Central memory CD8-positive, alpha-beta T cell (primary cell): Measurements from ENCODE around the gene ACKR2.

Experiments used
- ATAC-seq: fragments of 150-1000 bp; cut with Tn5 transposase; replicated peaks from 2 replicates; pipeline ENCODE4 v1.10.0; 2022; ENCODE audit warnings: mild to moderate bottlenecking, moderate FRiP score, moderate number of reproducible peaks; ENCODE audit not compliant: poor library complexity, severe bottlenecking; ENCODE audit errors: extremely low read depth
- DNase-seq, 2 donors: peaks; one replicate each; pipeline ENCODE4 v3.0.0; 2021; ENCODE audit warnings: low spot score in 2 of 2
- H3K27ac Mint-ChIP-seq: one replicate; pipeline ENCODE4 v1.8.0; 2022; ENCODE audit warnings: low read depth, mild to moderate bottlenecking, moderate library complexity, mixed read lengths
- H3K27me3 Mint-ChIP-seq: one replicate; pipeline ENCODE4 v1.8.0; 2022; ENCODE audit warnings: mixed read lengths
- H3K36me3 Mint-ChIP-seq: one replicate; pipeline ENCODE4 v1.8.0; 2022; ENCODE audit warnings: mild to moderate bottlenecking, moderate library complexity, mixed read lengths; ENCODE audit not compliant: insufficient read depth
- H3K4me1 Mint-ChIP-seq: one replicate; pipeline ENCODE4 v1.8.0; 2022; ENCODE audit warnings: mixed read lengths
- H3K4me3 Mint-ChIP-seq: one replicate; pipeline ENCODE4 v1.8.0; 2022; ENCODE audit warnings: mild to moderate bottlenecking, moderate library complexity, mixed read lengths
- H3K9me3 Mint-ChIP-seq: one replicate; pipeline ENCODE4 v1.8.0; 2022; ENCODE audit warnings: mixed read lengths

ACKR2 gene

DNA sequence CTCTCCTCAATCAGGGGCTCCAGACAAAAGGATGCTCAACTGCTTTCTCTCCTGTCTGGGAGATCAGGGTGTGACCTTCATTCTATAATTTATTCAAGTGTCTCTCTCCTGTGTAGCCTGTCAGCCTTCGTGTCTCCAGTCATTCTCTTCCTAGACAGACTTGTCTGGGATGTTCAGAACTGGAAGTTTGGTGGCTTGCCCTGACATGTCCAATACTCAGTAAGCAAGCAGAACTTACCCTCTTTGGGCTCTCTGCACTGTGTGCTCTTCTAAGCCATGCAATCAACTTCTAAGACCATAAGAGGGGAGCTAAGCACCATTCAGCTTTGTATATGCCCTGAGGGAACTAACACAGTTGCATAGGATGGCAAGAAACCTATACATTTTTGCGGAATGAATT is 14.1 kb downstream of the ACKR2 start:
- H3K27ac Mint-ChIP-seq, result no peak overlapping the region
- DNase-seq (no peak), ATAC-seq (no peak)
- no peak overlapping the region for H3K4me3 Mint-ChIP-seq
- H3K27me3 Mint-ChIP-seq, result peaks cover 42% of the 10 kb centered on the region
- H3K9me3 Mint-ChIP-seq, result no peaks in the 10 kb centered on the region
- H3K36me3 Mint-ChIP-seq, result no peaks in the 10 kb centered on the region
- H3K4me1 Mint-ChIP-seq, result no peaks in the 10 kb centered on the region

DNA sequence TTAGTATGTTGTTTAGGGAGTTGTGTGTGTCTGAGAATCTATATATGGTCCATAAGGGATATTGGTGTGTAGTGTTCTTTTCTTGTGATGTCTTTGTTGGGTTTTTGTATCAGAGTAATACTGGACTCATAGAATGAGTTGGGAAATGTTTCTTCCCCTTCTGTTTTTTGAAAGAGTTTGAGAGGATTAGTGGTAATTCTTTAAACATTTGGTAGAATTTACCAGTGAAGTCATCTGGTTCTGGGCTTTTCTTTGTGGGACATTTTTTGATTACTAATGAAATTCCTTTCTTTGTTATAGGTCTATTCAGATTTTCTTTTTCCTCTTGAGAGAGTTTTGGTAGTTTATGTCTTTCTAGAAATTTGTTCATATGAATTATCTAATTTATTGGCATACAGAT is 16.9 kb downstream of the ACKR2 start:
- Mint-ChIP-seq H3K4me1 (no peaks in the 10 kb centered on the region), H3K9me3 (no peaks in the 10 kb centered on the region), H3K36me3 (no peaks in the 10 kb centered on the region), H3K27ac (no peak overlapping the region), H3K4me3 (no peak overlapping the region), H3K27me3 (peaks cover 48% of the 10 kb centered on the region)
- ATAC-seq (no peak), DNase-seq (no peak)

GRCh38 chr3:42827023-42827422 is 17.8 kb downstream of the ACKR2 start:
- H3K36me3 Mint-ChIP-seq, result no peaks in the 10 kb centered on the region
- DNase-seq, result no peak
- no peaks in the 10 kb centered on the region for H3K4me1 Mint-ChIP-seq
- ATAC-seq, result no peak
- H3K9me3 Mint-ChIP-seq, result no peaks in the 10 kb centered on the region
- no peak overlapping the region for H3K4me3 Mint-ChIP-seq
- no peak overlapping the region for H3K27ac Mint-ChIP-seq
- peaks cover 48% of the 10 kb centered on the region for H3K27me3 Mint-ChIP-seq

GRCh38 chr3:42827654-42828053 is 18.4 kb downstream of the ACKR2 start:
- Mint-ChIP-seq H3K27ac (no peak overlapping the region), H3K9me3 (no peaks in the 10 kb centered on the region), H3K27me3 (peaks cover 44% of the 10 kb centered on the region), H3K4me3 (no peak overlapping the region), H3K4me1 (no peaks in the 10 kb centered on the region), H3K36me3 (no peaks in the 10 kb centered on the region)
- ATAC-seq (no peak), DNase-seq (no peak)

DNA sequence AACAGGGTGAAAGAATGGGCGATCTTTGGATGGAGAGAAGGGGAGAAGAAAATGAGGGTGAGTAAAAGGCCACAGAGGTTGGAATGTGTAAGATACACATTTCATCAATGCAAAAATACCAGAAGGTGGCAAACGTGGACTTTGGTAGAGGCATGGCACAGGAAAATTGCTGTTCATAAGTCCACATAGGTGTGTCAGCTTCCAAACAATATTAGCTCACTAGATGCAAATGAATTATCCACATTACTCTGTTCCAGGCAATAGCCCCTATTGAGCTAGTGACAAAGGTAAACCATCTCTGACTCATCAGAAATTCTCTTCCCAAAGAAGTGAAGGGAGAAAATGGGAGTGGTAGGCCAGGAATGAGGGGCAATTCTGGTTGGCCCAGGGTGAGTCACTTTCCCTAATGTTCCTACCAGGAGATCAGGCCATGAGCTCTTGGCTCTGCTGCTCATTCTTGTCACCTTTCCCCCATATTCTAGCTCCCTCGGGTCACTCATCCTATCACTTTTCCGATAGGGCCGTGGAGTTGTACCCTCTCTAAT is 19.9 kb downstream of the ACKR2 start:
- ATAC-seq (no peak), DNase-seq (no peak)
- H3K9me3 Mint-ChIP-seq, result no peaks in the 10 kb centered on the region
- no peaks in the 10 kb centered on the region for H3K4me1 Mint-ChIP-seq
- no peak overlapping the region for H3K27ac Mint-ChIP-seq
- H3K27me3 Mint-ChIP-seq, result peaks cover 35% of the 10 kb centered on the region
- H3K36me3 Mint-ChIP-seq, result no peaks in the 10 kb centered on the region
- no peak overlapping the region for H3K4me3 Mint-ChIP-seq

DNA sequence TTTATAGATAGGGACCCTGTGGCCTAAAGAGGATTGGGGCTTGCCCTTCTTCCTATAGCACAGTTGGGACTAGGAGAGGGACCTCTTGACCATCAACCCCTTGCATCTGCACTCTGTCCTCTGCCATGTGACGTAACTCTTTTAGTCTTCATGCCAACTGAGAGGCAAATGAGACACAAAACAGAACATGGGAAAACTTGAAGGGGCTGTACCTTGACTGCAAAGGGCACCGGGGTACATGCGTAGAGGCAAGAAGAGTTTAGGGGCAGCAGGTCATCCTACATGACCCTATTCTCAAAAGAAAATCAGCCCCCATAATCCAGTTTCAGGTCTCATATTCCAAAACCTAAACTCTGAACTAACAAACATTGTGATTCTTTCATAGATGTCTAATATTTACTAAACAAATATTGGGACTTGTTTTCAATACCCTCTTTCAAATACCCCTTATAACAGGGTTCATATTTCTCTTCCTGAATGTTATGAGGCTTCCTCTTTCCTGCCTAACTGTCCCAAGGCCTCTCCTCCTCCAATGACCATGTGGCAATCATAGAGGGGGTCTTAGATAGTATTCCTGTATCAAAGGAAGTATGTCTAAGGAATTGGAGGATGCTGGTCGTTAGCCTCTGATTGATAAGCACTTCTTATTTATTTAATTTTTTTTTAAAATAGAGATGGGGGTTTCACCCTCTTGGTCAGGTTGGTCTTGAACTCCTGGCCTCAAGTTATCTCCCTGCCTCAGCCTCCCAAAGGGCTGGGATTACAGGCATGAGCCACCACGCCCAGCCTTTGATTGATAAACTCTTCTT is 20.6 kb downstream of the ACKR2 start:
- Mint-ChIP-seq H3K4me1 (no peaks in the 10 kb centered on the region), H3K27ac (no peak overlapping the region), H3K36me3 (no peaks in the 10 kb centered on the region), H3K9me3 (no peaks in the 10 kb centered on the region), H3K27me3 (peaks cover 35% of the 10 kb centered on the region), H3K4me3 (no peak overlapping the region)
- ATAC-seq, result no peak
- no peak for DNase-seq

DNA sequence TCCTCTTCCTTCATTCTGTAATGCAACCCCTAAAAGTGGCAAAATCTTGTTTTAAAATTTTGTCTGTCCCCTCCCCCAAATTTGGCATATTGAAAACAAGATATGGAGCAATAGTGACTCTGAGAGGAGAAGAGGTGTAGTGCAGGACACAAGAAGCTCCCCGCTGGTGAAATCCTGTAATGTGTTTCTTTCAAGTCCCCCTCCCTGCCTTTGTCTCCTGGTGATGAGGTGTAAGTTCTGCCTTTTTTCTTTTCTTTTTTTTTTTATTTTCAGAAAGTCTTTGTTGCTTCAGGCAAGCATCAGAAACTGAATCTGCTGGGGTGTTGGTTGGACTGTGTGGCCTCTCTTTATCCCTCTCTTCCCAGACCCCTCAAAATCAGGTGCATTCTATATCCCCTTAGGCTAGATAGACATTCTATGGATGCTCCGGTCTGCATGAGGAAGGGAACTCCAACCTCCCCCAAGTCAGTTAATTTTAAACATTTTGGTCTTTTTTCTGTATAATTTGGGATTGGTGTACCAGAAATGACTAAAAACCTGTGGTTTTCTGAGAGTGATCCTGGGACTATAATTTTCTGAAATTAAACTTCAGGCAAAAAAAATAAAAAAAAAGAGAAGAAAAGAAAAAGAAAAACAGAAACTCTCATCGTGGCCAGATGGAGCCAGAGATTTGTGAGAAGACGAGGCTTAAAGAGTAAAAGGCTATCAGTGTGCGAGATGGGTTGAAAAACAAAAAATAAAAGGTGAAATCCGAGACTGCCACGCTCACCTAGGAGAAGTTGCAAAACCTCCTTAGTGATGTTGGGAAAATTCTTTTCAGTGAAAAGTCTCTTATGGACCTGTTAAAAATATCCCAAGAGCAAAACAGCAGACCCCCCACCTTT is 21.4 kb downstream of the ACKR2 start:
- H3K4me3 Mint-ChIP-seq, result no peak overlapping the region
- ATAC-seq, result no peak
- H3K27ac Mint-ChIP-seq, result no peak overlapping the region
- no peaks in the 10 kb centered on the region for H3K4me1 Mint-ChIP-seq
- no peak for DNase-seq
- no peaks in the 10 kb centered on the region for H3K36me3 Mint-ChIP-seq
- peaks cover 38% of the 10 kb centered on the region for H3K27me3 Mint-ChIP-seq
- no peaks in the 10 kb centered on the region for H3K9me3 Mint-ChIP-seq

- no peak overlapping the region for H3K27ac Mint-ChIP-seq
- H3K27me3 Mint-ChIP-seq, result peaks cover 36% of the 10 kb centered on the region
- H3K36me3 Mint-ChIP-seq, result no peaks in the 10 kb centered on the region
- no peaks in the 10 kb centered on the region for H3K4me1 Mint-ChIP-seq
- no peak overlapping the region for H3K4me3 Mint-ChIP-seq
- H3K9me3 Mint-ChIP-seq, result no peaks in the 10 kb centered on the region
- DNase-seq (peak; percentile 58 to 59), ATAC-seq (peak; percentile 60)
Measured at GRCh38 chr3:42831321-42831713, 22.1 kb downstream of the ACKR2 start.

DNA sequence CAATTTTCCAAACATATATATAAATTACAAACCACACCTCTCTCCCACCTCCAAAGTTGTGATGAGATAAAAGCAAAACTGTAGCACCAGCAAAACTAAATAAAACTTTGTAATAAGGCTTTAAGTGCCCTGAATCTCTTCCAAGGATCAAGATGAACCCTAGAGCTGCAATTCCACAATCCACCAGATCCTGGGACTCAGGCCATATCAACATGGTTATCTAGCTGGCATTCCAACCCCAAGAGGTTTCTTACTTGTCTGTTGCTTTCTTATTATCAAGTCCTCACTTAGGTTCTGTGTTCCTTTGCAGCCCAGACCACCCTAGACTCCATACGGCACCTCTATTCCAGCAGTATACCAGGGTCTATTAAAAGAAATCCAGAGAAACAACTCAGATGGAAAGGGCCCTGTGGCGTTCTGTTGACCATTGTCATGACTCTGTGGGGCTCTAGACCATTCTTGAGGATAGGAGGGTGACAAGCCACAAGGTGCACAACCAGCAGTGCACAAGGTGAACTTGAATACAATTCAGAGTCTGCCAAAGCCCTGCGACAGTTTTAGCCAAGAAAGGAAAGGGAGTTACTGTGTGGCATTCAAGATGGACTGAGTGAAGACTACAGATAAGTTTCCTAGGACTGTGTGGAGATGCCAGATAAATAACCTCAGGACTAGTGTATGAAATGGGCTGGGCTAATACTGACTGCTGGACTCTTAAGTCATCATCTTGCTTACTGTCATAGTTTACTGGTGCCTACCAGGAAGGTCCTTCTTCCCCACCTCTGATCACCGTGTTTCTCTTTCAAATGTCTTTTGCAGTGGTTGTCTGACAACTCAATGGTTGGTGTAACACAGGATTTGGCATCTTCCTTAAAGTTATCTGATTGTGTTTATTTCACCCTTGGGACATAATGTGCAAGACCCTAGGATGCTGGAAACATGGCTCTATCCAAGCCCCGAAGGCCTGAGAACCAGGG is 27.2 kb downstream of the ACKR2 start:
- Mint-ChIP-seq H3K4me3 (no peak overlapping the region), H3K36me3 (no peaks in the 10 kb centered on the region)
- no peak for DNase-seq

GRCh38 chr3:42838571-42838970 is 29.3 kb downstream of the ACKR2 start:
- DNase-seq (no peak), ATAC-seq (no peak)
- no peak overlapping the region for H3K4me3 Mint-ChIP-seq
- no peak overlapping the region for H3K27ac Mint-ChIP-seq
- H3K4me1 Mint-ChIP-seq, result no peaks in the 10 kb centered on the region
- peaks cover 29% of the 10 kb centered on the region for H3K27me3 Mint-ChIP-seq
- H3K36me3 Mint-ChIP-seq, result peaks cover 1% of the 10 kb centered on the region
- no peaks in the 10 kb centered on the region for H3K9me3 Mint-ChIP-seq

More for the DNA sequence above, 27.2 kb downstream of the ACKR2 start:
- Mint-ChIP-seq H3K27ac (no peak overlapping the region), H3K9me3 (no peaks in the 10 kb centered on the region), H3K27me3 (peaks cover 29% of the 10 kb centered on the region), H3K4me1 (no peaks in the 10 kb centered on the region)
- ATAC-seq, result no peak

- Mint-ChIP-seq H3K4me3 (no peak overlapping the region), H3K9me3 (no peaks in the 10 kb centered on the region), H3K4me1 (no peaks in the 10 kb centered on the region), H3K36me3 (peaks cover 1% of the 10 kb centered on the region), H3K27ac (no peak overlapping the region), H3K27me3 (peaks cover 29% of the 10 kb centered on the region)
- DNase-seq, result no peak
- peak; percentile 86 for ATAC-seq
Measured at GRCh38 chr3:42839616-42840015, 30.4 kb downstream of the ACKR2 start.

- Mint-ChIP-seq H3K27me3 (peaks cover 19% of the 10 kb centered on the region), H3K27ac (no peak overlapping the region), H3K4me1 (no peaks in the 10 kb centered on the region), H3K9me3 (no peaks in the 10 kb centered on the region), H3K4me3 (no peak overlapping the region), H3K36me3 (peaks cover 1% of the 10 kb centered on the region)
- no peak for DNase-seq
- no peak for ATAC-seq
Measured at GRCh38 chr3:42841332-42841731, 32.1 kb downstream of the ACKR2 start.
